KOPT-K1 (cell line): ENCODE results near the gene GRB10.

Experiments
- H3K27ac ChIP-seq: fragments of 200-600 bp; sonication (generic); 2 replicates; pipeline ENCODE4 v1.5.1; 2016; ENCODE audit warnings: antibody characterized with exemption, mild to moderate bottlenecking, low read depth, low read length; ENCODE audit not compliant: poor library complexity, severe bottlenecking
- H3K36me3 ChIP-seq: fragments of 200-600 bp; sonication (generic); 2 replicates; pipeline ENCODE4 v1.5.1; 2017; ENCODE audit warnings: antibody characterized with exemption, mild to moderate bottlenecking, low read length, moderate library complexity; ENCODE audit not compliant: insufficient read depth
- H3K9me3 ChIP-seq: fragments of 200-600 bp; sonication (generic); 2 replicates; pipeline ENCODE4 v1.5.1; 2017; ENCODE audit warnings: antibody characterized with exemption, low read length, mild to moderate bottlenecking; ENCODE audit not compliant: insufficient read depth, poor library complexity, severe bottlenecking

GRB10 gene

GRCh38 chr7:50693455-50694130 lies 89.1 kb downstream of the GRB10 start:
- no peaks in the 10 kb centered on the region for H3K9me3 ChIP-seq
- H3K36me3 ChIP-seq, result no peaks in the 10 kb centered on the region
- H3K27ac ChIP-seq, result no peak overlapping the region

GRCh38 chr7:50690541-50691011 lies 92.1 kb downstream of the GRB10 start:
- H3K36me3 ChIP-seq, result no peaks in the 10 kb centered on the region

GRCh38 chr7:50688226-50688590 lies 94.5 kb downstream of the GRB10 start:
- Histone ChIP-seq H3K27ac (no peak overlapping the region), H3K36me3 (no peaks in the 10 kb centered on the region), H3K9me3 (no peaks in the 10 kb centered on the region)

More at GRCh38 chr7:50690541-50691011, 92.1 kb downstream of the GRB10 start:
- no peak overlapping the region for H3K27ac ChIP-seq
- H3K9me3 ChIP-seq, result no peaks in the 10 kb centered on the region

GRCh38 chr7:50687575-50688225 lies 95.0 kb downstream of the GRB10 start:
- Histone ChIP-seq H3K9me3 (no peaks in the 10 kb centered on the region), H3K27ac (no peak overlapping the region), H3K36me3 (no peaks in the 10 kb centered on the region)

- Histone ChIP-seq H3K9me3 (no peaks in the 10 kb centered on the region), H3K36me3 (no peaks in the 10 kb centered on the region), H3K27ac (no peak overlapping the region)
Observed at GRCh38 chr7:50687096-50687495, 95.6 kb downstream of the GRB10 start.

GRCh38 chr7:50685135-50686065 lies 97.3 kb downstream of the GRB10 start:
- Histone ChIP-seq H3K9me3 (no peaks in the 10 kb centered on the region), H3K27ac (no peak overlapping the region), H3K36me3 (no peaks in the 10 kb centered on the region)

GRCh38 chr7:50684713-50685075 lies 98.0 kb downstream of the GRB10 start:
- Histone ChIP-seq H3K27ac (no peak overlapping the region), H3K9me3 (no peaks in the 10 kb centered on the region), H3K36me3 (no peaks in the 10 kb centered on the region)

- H3K36me3 ChIP-seq, result no peaks in the 10 kb centered on the region
- H3K9me3 ChIP-seq, result no peaks in the 10 kb centered on the region
- H3K27ac ChIP-seq, result no peak overlapping the region
Observed at GRCh38 chr7:50684011-50684712, 98.5 kb downstream of the GRB10 start.

GRCh38 chr7:50682573-50682972 lies 100.1 kb downstream of the GRB10 start:
- Histone ChIP-seq H3K9me3 (no peaks in the 10 kb centered on the region), H3K27ac (no peak overlapping the region), H3K36me3 (no peaks in the 10 kb centered on the region)

- H3K27ac ChIP-seq, result no peak overlapping the region
- no peaks in the 10 kb centered on the region for H3K36me3 ChIP-seq
- H3K9me3 ChIP-seq, result no peaks in the 10 kb centered on the region
Observed at GRCh38 chr7:50682079-50682478, 100.6 kb downstream of the GRB10 start.

GRCh38 chr7:50681432-50682045 lies 101.2 kb downstream of the GRB10 start:
- Histone ChIP-seq H3K9me3 (no peaks in the 10 kb centered on the region), H3K27ac (no peak overlapping the region), H3K36me3 (no peaks in the 10 kb centered on the region)

- Histone ChIP-seq H3K9me3 (no peaks in the 10 kb centered on the region), H3K36me3 (no peaks in the 10 kb centered on the region), H3K27ac (no peak overlapping the region)
Observed at GRCh38 chr7:50679218-50680007, 103.3 kb downstream of the GRB10 start.

- Histone ChIP-seq H3K27ac (no peak overlapping the region), H3K9me3 (no peaks in the 10 kb centered on the region), H3K36me3 (no peaks in the 10 kb centered on the region)
Observed at GRCh38 chr7:50678586-50678985, 104.1 kb downstream of the GRB10 start.

- Histone ChIP-seq H3K27ac (no peak overlapping the region), H3K36me3 (no peaks in the 10 kb centered on the region), H3K9me3 (no peaks in the 10 kb centered on the region)
Observed at GRCh38 chr7:50677638-50677996, 105.1 kb downstream of the GRB10 start.
